Superior temporal gyrus (tissue), 1 donor: ENCODE measurements around the gene MTG1.
"Not testable (repeated sequence)": the region's sequence is repeated elsewhere in the genome, so short reads cannot be mapped to it uniquely, and the experiment has no call there.

Experiments used
- DNase-seq: peaks from one replicate; pipeline ENCODE4 v3.0.0-alpha.2; 2016; ENCODE audit errors: extremely low spot score

MTG1 gene

GRCh38 chr10:133378251-133379096, 15.5 kb upstream of the MTG1 start:
- DNase-seq, result peak; percentile 77

GRCh38 chr10:133379152-133379800, 14.7 kb upstream of the MTG1 start, which contains the start of gene PAOX:
TSS of gene PAOX (plus strand) at chr10:133379262. CDS start at chr10:133379317, 55 bp downstream.
- DNase-seq, result peak; percentile 47

- peak; percentile 36 for DNase-seq
These were observed 13.9 kb upstream of the MTG1 start for GRCh38 chr10:133379801-133380666.

GRCh38 chr10:133381036-133381435, 12.9 kb upstream of the MTG1 start:
- DNase-seq, result no peak

GRCh38 chr10:133383551-133383950, 10.4 kb upstream of the MTG1 start:
- no peak for DNase-seq

- DNase-seq, result no peak
These were observed 9.9 kb upstream of the MTG1 start for GRCh38 chr10:133384071-133384470.

- no peak for DNase-seq
These were observed 8.7 kb upstream of the MTG1 start for GRCh38 chr10:133385214-133385613.

GRCh38 chr10:133386951-133387350, 7.0 kb upstream of the MTG1 start:
- not testable (repeated sequence) for DNase-seq

- no peak for DNase-seq
These were observed 5.6 kb upstream of the MTG1 start for GRCh38 chr10:133388236-133388972.

GRCh38 chr10:133388973-133389818, 4.8 kb upstream of the MTG1 start:
- DNase-seq, result no peak

- no peak for DNase-seq
These were observed 3.2 kb upstream of the MTG1 start for GRCh38 chr10:133390597-133391248.

GRCh38 chr10:133391249-133391635, 2.7 kb upstream of the MTG1 start:
- DNase-seq, result no peak

GRCh38 chr10:133391761-133392518, 2.0 kb upstream of the MTG1 start:
- DNase-seq, result no peak

- no peak for DNase-seq
These were observed 425 bp upstream of the MTG1 start for GRCh38 chr10:133393401-133394063.

GRCh38 chr10:133394801-133395221, 854 bp downstream of the MTG1 start:
- no peak for DNase-seq

- no peak for DNase-seq
These were observed 2.2 kb downstream of the MTG1 start for GRCh38 chr10:133396035-133396624.

GRCh38 chr10:133397938-133398337, 4.0 kb downstream of the MTG1 start:
- no peak for DNase-seq

GRCh38 chr10:133399123-133399601, 5.2 kb downstream of the MTG1 start:
- no peak for DNase-seq
